Activated T-cell treated with anti-CD3 and anti-CD28 coated beads, Interleukin-2, amount 50 U/mL, for 4 hours (primary cell): ENCODE measurements around the gene THSD7A. TPM values are rescaled to one million over a fixed set of nuclear protein-coding genes. Genes with fewer than 3 reads are reported as not detected.

Experiments
- ATAC-seq, 2 donors: fragments of 200-7000 bp; cut with Tn5 transposase; one replicate each; pipeline ENCODE4 v1.10.0; 2021
- DNase-seq: peaks from one replicate; pipeline ENCODE4 v3.0.0-alpha.2; 2020
- H3K27me3 Mint-ChIP-seq: one replicate; pipeline ENCODE4 v1.8.0; 2021; ENCODE audit warnings: low read depth, mixed read lengths
- H3K36me3 Mint-ChIP-seq: one replicate; pipeline ENCODE4 v1.8.0; 2022; ENCODE audit warnings: mixed read lengths; ENCODE audit not compliant: insufficient read depth
- H3K4me1 Mint-ChIP-seq: one replicate; pipeline ENCODE4 v1.8.0; 2021; ENCODE audit warnings: low read depth, mixed read lengths
- H3K4me3 Mint-ChIP-seq: one replicate; pipeline ENCODE4 v1.8.0; 2021; ENCODE audit warnings: mild to moderate bottlenecking, moderate library complexity, mixed read lengths
- H3K9me3 Mint-ChIP-seq: one replicate; pipeline ENCODE4 v1.8.0; 2021; ENCODE audit warnings: mixed read lengths
- total RNA-seq, 3 donors: library from RNA; stranded (reverse); gene quantifications; one replicate each; pipeline ENCODE4 v1.2.1, GENCODE V29; 2021

THSD7A gene
- total RNA-seq, 3 donors from 2014 or later: not detected

DNA sequence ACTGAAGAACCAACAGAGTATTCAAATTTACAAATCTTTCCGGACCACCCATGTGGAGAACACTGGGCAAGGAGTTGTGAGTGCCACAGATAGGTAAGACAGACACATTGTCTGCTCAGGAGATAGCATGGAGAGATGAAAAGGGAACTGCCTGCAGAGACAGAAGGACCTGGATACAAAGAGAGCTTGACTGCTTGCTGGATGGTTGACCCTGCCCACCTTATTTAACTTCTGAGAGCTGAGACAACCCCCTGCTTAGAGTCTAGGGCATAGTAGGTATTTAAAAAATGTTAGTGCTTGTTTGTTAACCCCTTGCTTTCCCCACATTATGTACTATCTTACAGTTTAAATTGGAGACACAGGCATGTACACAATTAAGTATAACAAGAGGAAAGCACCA is 314.1 kb downstream of the THSD7A start:
- DNase-seq (no peak), ATAC-seq (no peak)
- Mint-ChIP-seq H3K4me1 (no peaks in the 10 kb centered on the region), H3K36me3 (no peaks in the 10 kb centered on the region), H3K4me3 (no peak overlapping the region), H3K27me3 (no peaks in the 10 kb centered on the region), H3K9me3 (no peaks in the 10 kb centered on the region)

DNA sequence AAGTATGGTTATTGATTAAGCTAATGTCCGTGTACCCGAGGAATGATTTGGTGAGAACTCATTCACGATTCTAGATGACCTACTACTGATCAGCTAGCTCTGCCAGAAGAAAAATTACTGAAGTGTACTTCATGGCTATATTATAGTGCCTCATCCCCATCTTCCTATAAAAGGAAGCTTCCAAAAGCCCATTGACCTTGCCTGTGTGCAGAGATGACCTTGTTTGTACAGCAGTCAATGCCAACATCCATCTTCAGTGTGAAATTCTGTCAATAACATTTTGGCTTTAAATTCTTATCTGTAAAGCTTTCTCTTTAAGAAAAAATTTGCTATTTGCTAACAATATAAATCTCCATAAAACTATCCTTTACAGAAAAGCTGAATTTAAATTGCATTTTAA is 315.7 kb downstream of the THSD7A start:
- no peak overlapping the region for H3K4me3 Mint-ChIP-seq
- peaks cover 2% of the 10 kb centered on the region for H3K9me3 Mint-ChIP-seq
- no peaks in the 10 kb centered on the region for H3K4me1 Mint-ChIP-seq

DNA sequence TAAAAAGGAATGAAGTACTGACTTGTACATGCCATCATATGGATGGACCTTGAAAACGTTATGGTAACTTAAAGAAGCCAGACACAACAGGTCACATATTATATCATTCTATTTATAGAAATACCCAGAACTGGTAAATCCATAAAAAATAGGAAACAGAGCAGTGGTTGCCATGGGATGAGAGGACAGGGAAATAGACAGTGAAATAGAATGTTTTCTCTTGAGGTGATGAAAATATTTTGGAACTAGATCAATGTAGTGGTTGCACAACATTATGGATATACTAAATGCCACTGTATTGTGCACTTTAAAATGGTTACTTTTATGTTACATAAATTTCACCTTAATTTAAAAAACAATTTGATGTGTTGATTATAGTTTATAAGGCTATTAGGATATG is 318.5 kb downstream of the THSD7A start:
- ATAC-seq: no peak
- H3K36me3 Mint-ChIP-seq: no peaks in the 10 kb centered on the region
- H3K27me3 Mint-ChIP-seq: no peaks in the 10 kb centered on the region
- peaks cover 2% of the 10 kb centered on the region for H3K9me3 Mint-ChIP-seq
- no peak for DNase-seq
- no peak overlapping the region for H3K4me3 Mint-ChIP-seq
- no peaks in the 10 kb centered on the region for H3K4me1 Mint-ChIP-seq

More for the DNA sequence above, 315.7 kb downstream of the THSD7A start:
- Mint-ChIP-seq H3K27me3 (no peaks in the 10 kb centered on the region), H3K36me3 (no peaks in the 10 kb centered on the region)
- no peak for ATAC-seq
- DNase-seq: no peak

DNA sequence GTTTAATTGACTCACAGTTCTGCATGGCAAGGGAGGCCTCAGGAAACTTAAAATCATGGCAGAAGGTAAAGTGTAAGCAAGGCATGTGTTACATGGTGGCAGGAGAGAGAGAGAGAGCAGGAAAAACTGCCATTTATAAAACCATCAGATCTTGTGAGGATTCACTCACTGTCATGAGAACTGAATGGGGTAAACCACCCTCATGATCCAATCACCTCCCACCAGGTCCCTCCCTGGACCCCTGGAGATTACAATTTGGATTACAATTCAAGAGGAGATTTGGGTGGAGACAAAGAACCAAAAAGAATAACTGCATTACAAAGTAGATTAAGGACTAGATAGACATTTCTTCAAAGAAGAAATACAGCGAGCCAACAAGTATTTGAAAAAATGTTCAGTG is 324.1 kb downstream of the THSD7A start:
- Mint-ChIP-seq H3K27me3 (no peaks in the 10 kb centered on the region), H3K9me3 (peaks cover 13% of the 10 kb centered on the region), H3K36me3 (no peaks in the 10 kb centered on the region), H3K4me3 (no peak overlapping the region), H3K4me1 (no peaks in the 10 kb centered on the region)
- no peak for DNase-seq
- no peak for ATAC-seq

DNA sequence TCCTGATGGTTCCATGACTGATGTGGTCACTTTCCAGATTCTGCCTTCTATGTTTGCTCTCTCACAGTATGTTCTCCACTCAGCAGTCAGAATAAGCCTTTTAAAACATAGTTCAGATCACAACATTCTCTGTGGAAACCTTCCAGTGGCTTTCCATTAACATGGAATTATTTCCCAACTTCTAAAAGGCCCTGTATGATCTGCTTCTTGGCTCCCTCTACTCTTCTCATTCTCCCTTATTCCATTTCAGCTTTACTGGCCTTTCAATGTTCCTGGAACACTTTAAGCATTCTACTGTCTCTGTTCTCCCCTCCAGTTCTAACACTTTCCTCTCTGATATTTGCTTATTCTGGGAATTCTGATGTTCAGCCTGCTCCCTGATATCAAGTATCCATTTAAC is 325.6 kb downstream of the THSD7A start:
- DNase-seq (no peak), ATAC-seq (no peak)
- no peak overlapping the region for H3K4me3 Mint-ChIP-seq
- peaks cover 12% of the 10 kb centered on the region for H3K9me3 Mint-ChIP-seq
- H3K4me1 Mint-ChIP-seq: no peaks in the 10 kb centered on the region
- no peaks in the 10 kb centered on the region for H3K36me3 Mint-ChIP-seq
- H3K27me3 Mint-ChIP-seq: no peaks in the 10 kb centered on the region

DNA sequence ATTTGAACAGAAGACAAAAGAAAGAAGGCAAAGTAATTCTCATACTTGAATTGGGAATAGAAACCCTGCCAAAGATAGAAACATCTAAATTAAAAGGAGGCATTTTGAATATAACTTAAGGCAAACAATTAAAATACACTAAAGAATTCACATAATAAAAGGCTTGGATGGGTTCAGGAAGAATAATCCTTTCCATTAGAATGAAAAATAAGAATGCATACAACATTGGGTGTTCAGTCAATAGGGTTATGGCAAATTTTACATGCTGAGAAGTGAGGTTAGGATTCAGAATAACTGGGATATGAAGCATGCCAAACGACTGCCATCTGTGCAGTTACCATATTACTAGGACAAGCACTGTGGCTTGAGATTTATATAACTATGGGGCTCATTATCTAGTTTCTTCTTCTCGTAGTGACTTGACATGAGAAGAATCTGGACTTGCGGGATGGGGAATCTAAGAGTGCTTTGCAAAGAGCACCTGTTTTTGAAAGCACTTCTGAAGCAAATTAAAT is 326.5 kb downstream of the THSD7A start:
- Mint-ChIP-seq H3K4me3 (no peak overlapping the region), H3K27me3 (no peaks in the 10 kb centered on the region), H3K9me3 (peaks cover 17% of the 10 kb centered on the region), H3K36me3 (no peaks in the 10 kb centered on the region), H3K4me1 (no peaks in the 10 kb centered on the region)
- DNase-seq: no peak
- ATAC-seq: no peak

DNA sequence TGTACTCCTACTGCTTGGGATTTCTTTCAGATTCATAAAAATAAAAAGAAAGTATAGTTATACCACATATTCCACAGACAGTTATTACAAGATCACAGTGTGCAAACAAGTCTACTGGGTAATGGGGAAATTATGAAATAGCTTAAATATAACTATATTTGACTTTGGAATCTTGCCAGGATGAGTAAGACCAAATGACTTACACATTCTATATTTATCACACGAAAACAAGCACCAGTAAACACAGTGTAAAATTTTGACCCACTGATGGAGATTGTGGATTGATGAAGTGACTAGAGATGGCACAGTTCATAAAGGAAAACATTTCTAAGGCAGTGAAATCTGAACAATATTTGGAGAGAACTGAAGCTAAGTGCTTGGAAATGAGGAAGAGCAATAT is 339.7 kb downstream of the THSD7A start:
- H3K27me3 Mint-ChIP-seq: no peaks in the 10 kb centered on the region
- no peaks in the 10 kb centered on the region for H3K4me1 Mint-ChIP-seq
- H3K9me3 Mint-ChIP-seq: peaks cover 12% of the 10 kb centered on the region
- H3K36me3 Mint-ChIP-seq: no peaks in the 10 kb centered on the region
- ATAC-seq: no peak
- H3K4me3 Mint-ChIP-seq: no peak overlapping the region
- DNase-seq: no peak

DNA sequence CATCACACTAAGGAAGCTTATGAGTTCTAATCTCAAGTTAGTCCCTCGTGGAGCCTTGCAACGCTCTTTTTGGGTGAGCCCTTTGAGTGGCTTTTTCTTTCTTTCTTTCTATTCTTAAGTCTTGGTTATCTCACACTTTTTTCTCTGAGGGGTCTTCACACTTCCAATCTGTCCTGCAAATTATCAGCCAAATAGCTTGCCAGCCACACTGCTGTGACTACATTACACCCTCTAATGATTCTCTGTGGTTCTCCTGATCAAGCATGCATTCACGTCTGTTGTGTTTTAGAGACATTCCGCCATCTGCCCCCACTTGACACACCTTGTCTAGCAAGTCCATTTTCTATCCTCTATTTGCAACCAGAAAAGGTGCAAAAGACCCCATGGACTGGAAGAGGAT is 340.2 kb downstream of the THSD7A start:
- no peak for DNase-seq
- Mint-ChIP-seq H3K4me1 (no peaks in the 10 kb centered on the region), H3K36me3 (no peaks in the 10 kb centered on the region), H3K4me3 (no peak overlapping the region), H3K27me3 (no peaks in the 10 kb centered on the region), H3K9me3 (peaks cover 13% of the 10 kb centered on the region)
- no peak for ATAC-seq

DNA sequence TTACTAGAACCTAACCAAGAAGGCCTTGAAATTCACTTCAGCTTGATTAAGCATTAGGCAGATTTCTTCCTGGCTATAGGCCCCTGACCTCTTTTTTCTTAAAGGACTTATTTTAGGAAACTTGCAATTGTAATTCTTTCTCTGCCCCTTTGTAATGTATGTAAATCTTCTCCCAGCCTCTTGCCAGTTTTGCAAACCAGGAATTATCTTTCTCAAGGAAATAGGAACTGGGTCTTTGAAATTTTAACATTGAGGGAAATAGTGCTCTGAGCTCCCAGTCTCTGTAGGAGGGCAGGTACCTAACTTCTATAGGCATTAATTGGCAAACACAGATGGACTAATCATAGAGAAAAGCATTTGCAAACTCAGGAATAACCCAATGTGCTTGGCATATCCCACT is 342.7 kb downstream of the THSD7A start:
- Mint-ChIP-seq H3K4me1 (no peaks in the 10 kb centered on the region), H3K36me3 (no peaks in the 10 kb centered on the region), H3K27me3 (no peaks in the 10 kb centered on the region), H3K4me3 (no peak overlapping the region), H3K9me3 (peaks cover 9% of the 10 kb centered on the region)
- ATAC-seq: no peak
- DNase-seq: no peak

DNA sequence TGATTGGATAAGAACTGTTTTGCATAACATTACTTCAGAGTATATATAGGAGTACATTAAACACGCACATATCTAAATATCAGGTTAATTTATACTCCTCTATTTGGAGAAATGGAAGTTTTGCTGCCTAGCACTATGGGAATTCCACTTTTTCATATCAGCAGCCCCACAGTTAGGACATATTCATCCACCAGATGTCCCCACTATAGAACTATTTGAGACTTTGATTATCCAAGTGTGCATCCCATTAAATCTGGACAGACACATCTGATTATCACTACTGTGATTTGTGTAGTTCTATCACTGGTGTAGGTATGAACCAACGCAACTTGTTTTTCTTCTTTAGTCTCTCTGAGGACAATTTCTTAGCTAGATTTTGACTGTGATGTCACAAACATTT is 345.7 kb downstream of the THSD7A start:
- Mint-ChIP-seq H3K27me3 (no peaks in the 10 kb centered on the region), H3K36me3 (no peaks in the 10 kb centered on the region), H3K9me3 (peaks cover 6% of the 10 kb centered on the region), H3K4me3 (no peak overlapping the region), H3K4me1 (no peaks in the 10 kb centered on the region)
- ATAC-seq: no peak
- no peak for DNase-seq

DNA sequence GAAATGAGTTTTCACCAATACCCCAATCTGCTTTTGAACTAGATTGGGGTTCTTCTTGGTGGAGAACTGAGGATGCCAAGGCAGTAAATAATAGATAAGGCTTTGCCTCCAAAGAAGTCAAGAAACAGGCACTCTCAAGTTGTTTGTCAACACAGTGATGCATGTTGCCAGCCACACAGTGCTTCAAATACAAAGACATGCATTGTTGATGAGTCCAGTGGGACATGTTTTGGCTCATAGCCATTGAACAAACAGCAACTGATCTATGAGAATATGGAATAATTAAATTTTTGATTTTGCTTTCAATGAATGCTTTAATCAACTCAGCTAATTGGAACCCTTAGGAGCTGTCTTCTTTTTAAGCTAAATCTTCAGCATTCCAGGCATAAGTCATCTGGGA is 346.4 kb downstream of the THSD7A start:
- Mint-ChIP-seq H3K27me3 (no peaks in the 10 kb centered on the region), H3K4me1 (no peaks in the 10 kb centered on the region), H3K36me3 (no peaks in the 10 kb centered on the region), H3K9me3 (peaks cover 6% of the 10 kb centered on the region), H3K4me3 (no peak overlapping the region)
- ATAC-seq: no peak
- no peak for DNase-seq

DNA sequence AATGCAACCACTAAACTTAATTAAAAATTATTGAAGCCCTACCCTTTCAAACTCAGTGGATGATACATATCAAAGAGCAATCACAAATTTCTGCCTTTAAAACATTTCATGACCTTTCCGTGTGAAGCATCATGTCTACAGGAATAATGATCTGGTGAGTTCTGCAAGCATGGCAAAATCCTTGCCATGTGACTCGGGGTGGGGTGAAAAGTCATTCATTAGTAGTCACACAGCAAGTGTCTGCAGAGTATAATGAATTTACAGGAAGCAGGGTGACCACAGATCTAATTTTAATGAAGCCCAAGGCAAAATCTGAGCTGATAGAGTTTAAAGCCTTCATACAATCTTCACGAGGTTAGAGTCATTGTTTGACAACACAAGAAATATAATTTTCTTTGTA is 351.9 kb downstream of the THSD7A start:
- ATAC-seq: no peak
- no peaks in the 10 kb centered on the region for H3K4me1 Mint-ChIP-seq
- H3K27me3 Mint-ChIP-seq: no peaks in the 10 kb centered on the region

DNA sequence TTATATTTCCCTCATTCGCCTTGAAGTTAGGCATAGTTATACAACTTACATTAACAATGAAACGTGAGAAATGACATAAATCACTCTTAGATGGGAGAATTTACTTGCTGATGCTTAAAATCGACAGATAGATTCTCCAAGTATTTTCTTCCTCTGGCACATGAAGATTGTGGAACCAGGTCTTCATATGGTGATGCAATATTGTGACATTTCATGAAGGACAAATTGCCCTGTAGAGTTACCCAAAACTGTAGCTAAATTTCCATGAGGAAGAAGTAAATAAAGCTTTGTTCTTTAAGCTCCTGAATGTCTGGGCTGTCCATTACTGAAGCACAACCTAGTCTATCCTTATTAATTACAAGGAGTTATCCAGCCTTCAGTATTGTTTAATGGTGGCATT is 353.1 kb downstream of the THSD7A start:
- H3K36me3 Mint-ChIP-seq: no peaks in the 10 kb centered on the region
- no peaks in the 10 kb centered on the region for H3K4me1 Mint-ChIP-seq
- no peaks in the 10 kb centered on the region for H3K27me3 Mint-ChIP-seq
- H3K4me3 Mint-ChIP-seq: no peak overlapping the region
- no peak for DNase-seq
- H3K9me3 Mint-ChIP-seq: no peaks in the 10 kb centered on the region
- no peak for ATAC-seq

More for the DNA sequence above, 351.9 kb downstream of the THSD7A start:
- H3K4me3 Mint-ChIP-seq: no peak overlapping the region
- no peaks in the 10 kb centered on the region for H3K36me3 Mint-ChIP-seq
- DNase-seq: no peak
- H3K9me3 Mint-ChIP-seq: no peaks in the 10 kb centered on the region

DNA sequence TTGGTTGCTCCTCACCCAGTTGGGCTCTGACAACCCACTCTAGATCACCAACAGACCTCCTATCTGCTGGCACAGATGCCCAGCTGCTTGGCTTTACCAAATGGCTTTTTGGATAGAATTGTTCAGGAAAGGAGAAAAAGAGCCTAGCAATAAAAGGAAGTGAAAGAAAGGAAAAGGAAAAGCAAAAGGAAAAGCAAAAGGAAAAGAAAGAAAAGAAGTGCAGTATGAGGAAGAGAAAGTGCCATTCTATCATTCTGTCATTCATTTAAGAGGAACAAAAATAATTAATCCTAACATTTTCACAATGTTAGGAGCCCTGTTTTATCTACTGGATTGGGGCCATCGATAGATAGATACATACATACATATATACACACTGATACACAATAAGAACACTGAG is 353.6 kb downstream of the THSD7A start:
- no peaks in the 10 kb centered on the region for H3K9me3 Mint-ChIP-seq
- no peaks in the 10 kb centered on the region for H3K36me3 Mint-ChIP-seq
- ATAC-seq (no peak), DNase-seq (no peak)
- H3K27me3 Mint-ChIP-seq: no peaks in the 10 kb centered on the region
- no peak overlapping the region for H3K4me3 Mint-ChIP-seq
- H3K4me1 Mint-ChIP-seq: no peaks in the 10 kb centered on the region

DNA sequence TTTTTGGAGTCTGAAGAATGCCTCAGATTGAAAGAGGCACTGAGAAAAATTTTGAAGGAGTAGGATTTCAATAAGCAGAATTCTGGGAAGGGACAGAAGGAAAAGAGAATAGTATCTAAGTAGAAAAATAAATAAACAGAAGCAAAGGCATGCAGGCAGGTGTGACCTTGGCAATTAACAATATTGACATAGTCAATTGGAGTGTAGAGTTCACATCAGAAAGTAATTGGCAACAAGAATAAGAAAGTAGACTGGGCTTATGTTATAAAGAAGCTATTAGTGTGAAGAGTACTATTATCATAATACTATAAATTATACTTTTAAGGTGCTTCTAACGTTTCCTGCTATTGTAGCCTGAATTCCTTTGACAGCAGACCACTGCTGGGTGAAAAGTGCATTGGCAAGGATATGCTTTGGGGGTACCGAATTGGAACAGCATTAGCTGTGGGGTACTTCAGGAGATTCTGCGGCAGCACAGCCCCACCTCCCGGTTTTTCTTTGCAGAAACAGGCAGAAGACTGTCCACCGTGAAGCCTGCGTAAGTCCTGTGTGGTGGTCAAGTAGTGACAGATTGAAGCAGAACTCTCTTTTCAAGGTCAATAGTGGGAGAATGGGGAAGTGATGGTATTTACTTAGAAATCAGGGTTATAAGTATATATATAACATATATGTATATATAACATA is 357.0 kb downstream of the THSD7A start:
- ATAC-seq (no peak), DNase-seq (no peak)
- Mint-ChIP-seq H3K27me3 (no peaks in the 10 kb centered on the region), H3K4me1 (no peaks in the 10 kb centered on the region), H3K36me3 (no peaks in the 10 kb centered on the region), H3K4me3 (no peak overlapping the region), H3K9me3 (no peaks in the 10 kb centered on the region)
